ENCODE measurements around the gene TMEM255B.

Gene TMEM255B

DNA sequence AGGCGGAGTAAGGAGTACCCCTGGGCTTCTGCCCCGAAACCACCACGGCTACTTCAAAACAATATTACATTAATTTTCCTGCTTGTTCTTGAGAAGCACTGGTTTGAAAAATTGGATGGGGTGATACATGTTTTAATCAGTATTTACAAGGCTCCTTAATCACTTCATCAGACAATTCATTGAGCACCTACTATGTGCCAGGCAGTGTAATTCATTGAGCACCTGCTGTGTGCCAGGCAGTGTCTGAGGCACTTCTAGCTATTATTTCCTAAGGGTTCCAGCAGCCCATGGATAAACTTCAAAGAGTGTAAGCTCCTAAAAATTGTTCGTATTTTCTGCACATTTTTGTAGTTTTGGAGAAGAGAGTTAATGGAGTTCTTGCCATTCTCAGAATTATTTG lies 106.4 kb downstream of the TMEM255B start:
- H3K9me3 ChIP-seq (ENCODE audit: severe bottlenecking), result no peaks in the 10 kb centered on the region
- ATAC-seq (ENCODE audit: low read depth) (no peak), DNase-seq (ENCODE audit: low spot score) (no peak)
- H3K4me1 ChIP-seq (ENCODE audit: insufficient read depth, poor library complexity, severe bottlenecking), result peaks cover 13% of the 10 kb centered on the region
- H3K4me3 ChIP-seq (ENCODE audit: severe bottlenecking), result no peak overlapping the region
- peaks cover 13% of the 10 kb centered on the region for H3K36me3 ChIP-seq (ENCODE audit: low read depth)
- H3K27ac ChIP-seq (ENCODE audit: poor library complexity, severe bottlenecking), result peak overlapping the region; percentile 96
- TF ChIP-seq, protein P1, sequence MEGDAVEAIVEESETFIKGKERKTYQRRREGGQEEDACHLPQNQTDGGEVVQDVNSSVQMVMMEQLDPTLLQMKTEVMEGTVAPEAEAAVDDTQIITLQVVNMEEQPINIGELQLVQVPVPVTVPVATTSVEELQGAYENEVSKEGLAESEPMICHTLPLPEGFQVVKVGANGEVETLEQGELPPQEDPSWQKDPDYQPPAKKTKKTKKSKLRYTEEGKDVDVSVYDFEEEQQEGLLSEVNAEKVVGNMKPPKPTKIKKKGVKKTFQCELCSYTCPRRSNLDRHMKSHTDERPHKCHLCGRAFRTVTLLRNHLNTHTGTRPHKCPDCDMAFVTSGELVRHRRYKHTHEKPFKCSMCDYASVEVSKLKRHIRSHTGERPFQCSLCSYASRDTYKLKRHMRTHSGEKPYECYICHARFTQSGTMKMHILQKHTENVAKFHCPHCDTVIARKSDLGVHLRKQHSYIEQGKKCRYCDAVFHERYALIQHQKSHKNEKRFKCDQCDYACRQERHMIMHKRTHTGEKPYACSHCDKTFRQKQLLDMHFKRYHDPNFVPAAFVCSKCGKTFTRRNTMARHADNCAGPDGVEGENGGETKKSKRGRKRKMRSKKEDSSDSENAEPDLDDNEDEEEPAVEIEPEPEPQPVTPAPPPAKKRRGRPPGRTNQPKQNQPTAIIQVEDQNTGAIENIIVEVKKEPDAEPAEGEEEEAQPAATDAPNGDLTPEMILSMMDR (IDR thresholded peaks at IDR 0.05; ENCODE audit: poor library complexity, severe bottlenecking), result no peak
- no peaks in the 10 kb centered on the region for H3K27me3 ChIP-seq (ENCODE audit: insufficient read depth, poor library complexity, severe bottlenecking)
